SK-N-SH treated with all-trans-retinoic acid at 6 μM for 48 hours (cell line): ENCODE data around the gene YDJC.
"Not testable (repeated sequence)": the region's sequence is repeated elsewhere in the genome, so short reads cannot be mapped to it uniquely, and the experiment has no call there.

Experiments used
- ATAC-seq: fragments of 200-7000 bp; cut with Tn5 transposase; 3 replicates; pipeline ENCODE4 v1.9.1; 2020; ENCODE audit warnings: mild to moderate bottlenecking, moderate library complexity
- ARNTL ChIP-seq: fragments of 450-650 bp; formaldehyde crosslinking; IDR thresholded peaks from 2 replicates; pipeline ENCODE4 v1.5.0; 2020; ENCODE audit warnings: low read depth, mild to moderate bottlenecking, moderate library complexity, borderline replicate concordance
- BACH2 ChIP-seq: fragments of 250-450 bp; sonication (Bioruptor Pico); IDR thresholded peaks from 2 replicates; pipeline ENCODE4 v1.9.0; 2021; ENCODE audit warnings: mild to moderate bottlenecking, borderline replicate concordance
- CREB5 ChIP-seq: fragments of 250-450 bp; sonication (Bioruptor Pico); IDR thresholded peaks from 2 replicates; pipeline ENCODE4 v1.5.1; 2020; ENCODE audit warnings: low read depth, mild to moderate bottlenecking, moderate library complexity
- CSDC2 ChIP-seq: fragments of 250-450 bp; sonication (Bioruptor Pico); IDR thresholded peaks from 2 replicates; pipeline ENCODE4 v1.5.0; 2020; ENCODE audit warnings: mild to moderate bottlenecking, moderate library complexity
- CSRNP3 ChIP-seq: fragments of 250-450 bp; sonication (Bioruptor Pico); IDR thresholded peaks from 2 replicates; pipeline ENCODE4 v1.5.1; 2021; ENCODE audit warnings: mild to moderate bottlenecking, moderate library complexity
- ESRRG ChIP-seq: fragments of 250-450 bp; sonication (Bioruptor Pico); IDR thresholded peaks from 2 replicates; pipeline ENCODE4 v1.6.1; 2021; ENCODE audit warnings: mild to moderate bottlenecking
- GLIS3 ChIP-seq: fragments of 250-450 bp; sonication (Bioruptor Pico); IDR thresholded peaks from 2 replicates; pipeline ENCODE4 v1.5.0; 2020; ENCODE audit warnings: mild to moderate bottlenecking, moderate library complexity
- ISL1 ChIP-seq: fragments of 250-450 bp; sonication (Bioruptor Pico); IDR thresholded peaks from 2 replicates; pipeline ENCODE4 v2.1.2; 2022; ENCODE audit warnings: mild to moderate bottlenecking, moderate library complexity
- OSR1 ChIP-seq: fragments of 250-450 bp; sonication (Bioruptor Pico); IDR thresholded peaks from 2 replicates; pipeline ENCODE4 v1.8.0; 2022; ENCODE audit warnings: moderate library complexity, mild to moderate bottlenecking, inconsistent platforms
- POU6F1 ChIP-seq: fragments of 250-450 bp; sonication (Bioruptor Pico); IDR thresholded peaks from 2 replicates; pipeline ENCODE4 v1.8.0; 2021; ENCODE audit warnings: low read depth, mild to moderate bottlenecking, moderate library complexity, borderline replicate concordance
- PPARA ChIP-seq: fragments of 250-450 bp; sonication (Bioruptor Pico); IDR thresholded peaks from 2 replicates; pipeline ENCODE4 v1.5.0; 2020; ENCODE audit warnings: mild to moderate bottlenecking, borderline replicate concordance
- RARB ChIP-seq: fragments of 250-450 bp; sonication (Bioruptor Pico); IDR thresholded peaks from 2 replicates; pipeline ENCODE4 v1.8.0; 2021; ENCODE audit warnings: mild to moderate bottlenecking, moderate library complexity
- SNAI2 ChIP-seq: fragments of 250-450 bp; sonication (Bioruptor Pico); IDR thresholded peaks from 2 replicates; pipeline ENCODE4 v1.5.0; 2020; ENCODE audit warnings: mild to moderate bottlenecking, moderate library complexity
- TCF4 ChIP-seq: fragments of 250-450 bp; sonication (Bioruptor Pico); IDR thresholded peaks from 2 replicates; pipeline ENCODE4 v1.8.0; 2021; ENCODE audit warnings: mild to moderate bottlenecking, moderate library complexity, borderline replicate concordance
- TOX ChIP-seq: fragments of 250-450 bp; sonication (Bioruptor Pico); IDR thresholded peaks from 2 replicates; pipeline ENCODE4 v1.8.0; 2021; ENCODE audit warnings: mild to moderate bottlenecking, moderate library complexity, borderline replicate concordance
- TSHZ2 ChIP-seq: fragments of 250-450 bp; sonication (Bioruptor Pico); IDR thresholded peaks from 2 replicates; pipeline ENCODE4 v1.5.0; 2020; ENCODE audit warnings: mild to moderate bottlenecking, moderate library complexity
- ZFP3 ChIP-seq: fragments of 250-450 bp; sonication (Bioruptor Pico); IDR thresholded peaks from 2 replicates; pipeline ENCODE4 v1.5.0; 2020; ENCODE audit warnings: mild to moderate bottlenecking, moderate library complexity
- ZFP30 ChIP-seq: fragments of 450-650 bp; formaldehyde crosslinking; IDR thresholded peaks from 2 replicates; pipeline ENCODE4 v1.5.0; 2022; ENCODE audit warnings: mild to moderate bottlenecking, moderate library complexity
- ZNF565 ChIP-seq: fragments of 450-650 bp; formaldehyde crosslinking; conservative IDR thresholded peaks from 2 replicates; pipeline ENCODE4 v1.5.0; 2020; ENCODE audit warnings: low read depth, mild to moderate bottlenecking, moderate library complexity
- ZNF8 ChIP-seq: fragments of 450-650 bp; formaldehyde crosslinking; IDR thresholded peaks from 2 replicates; pipeline ENCODE4 v1.5.0; 2020; ENCODE audit warnings: mild to moderate bottlenecking, moderate library complexity

The YDJC gene

GRCh38 chr22:21629255-21630149, at the start of gene YDJC:
Gene YDJC (minus strand): TSS chr22:21630022. CDS start chr22:21630014, 8 bp downstream.
- ATAC-seq = peak; percentile 95
- TF ChIP-seq ZFP30 = no peak
- TF ChIP-seq CSRNP3 = no peak
- no peak for TF ChIP-seq ZFP3

- TF ChIP-seq TCF4 (CRISPR knock-in tag) = no peak
- no peak for TF ChIP-seq ZFP3
- TF ChIP-seq ESRRG (CRISPR knock-in tag) = no peak
- ATAC-seq = no peak
Observed at GRCh38 chr22:21679383-21679782, 49.6 kb upstream of the YDJC start.

GRCh38 chr22:21678842-21679241, 49.0 kb upstream of the YDJC start:
- ATAC-seq = not testable (repeated sequence)

- no peak for TF ChIP-seq TSHZ2 (CRISPR knock-in tag)
- TF ChIP-seq ESRRG (CRISPR knock-in tag) = no peak
- no peak for TF ChIP-seq CSDC2
- no peak for ATAC-seq
Observed at GRCh38 chr22:21677606-21678443, 48.0 kb upstream of the YDJC start.

- no peak for TF ChIP-seq TSHZ2 (CRISPR knock-in tag)
- TF ChIP-seq GLIS3 (CRISPR knock-in tag) = no peak
- no peak for TF ChIP-seq RARB (CRISPR knock-in tag)
- TF ChIP-seq CSDC2 = no peak
- TF ChIP-seq BACH2 (CRISPR knock-in tag) = no peak
- no peak for TF ChIP-seq CSRNP3
- no peak for TF ChIP-seq ZNF565 (CRISPR knock-in tag)
- no peak for TF ChIP-seq OSR1
- no peak for TF ChIP-seq TOX (CRISPR knock-in tag)
- TF ChIP-seq POU6F1 (CRISPR knock-in tag) = no peak
- no peak for TF ChIP-seq ISL1 (CRISPR knock-in tag)
- TF ChIP-seq TCF4 (CRISPR knock-in tag) = no peak
- TF ChIP-seq SNAI2 = no peak
- TF ChIP-seq ZFP30 = no peak
- TF ChIP-seq CREB5 = no peak
- no peak for TF ChIP-seq ZNF8 (CRISPR knock-in tag)
- TF ChIP-seq ESRRG (CRISPR knock-in tag) = no peak
- no peak for TF ChIP-seq ARNTL
- TF ChIP-seq PPARA (CRISPR knock-in tag) = no peak
- no peak for TF ChIP-seq ZFP3
- TF ChIP-seq, all 23 proteins: peak for 0
- ATAC-seq = no peak
Observed at GRCh38 chr22:21674638-21675245, 44.9 kb upstream of the YDJC start.
